HG02642 (cell line): ENCODE data around the gene MKX.

Experiments used
- ATAC-seq: cut with Tn5 transposase; IDR thresholded peaks from one replicate; pipeline ENCODE4 v1.9.1; 2021; ENCODE audit warnings: mild to moderate bottlenecking; ENCODE audit not compliant: unreplicated experiment, poor library complexity

The MKX gene

DNA sequence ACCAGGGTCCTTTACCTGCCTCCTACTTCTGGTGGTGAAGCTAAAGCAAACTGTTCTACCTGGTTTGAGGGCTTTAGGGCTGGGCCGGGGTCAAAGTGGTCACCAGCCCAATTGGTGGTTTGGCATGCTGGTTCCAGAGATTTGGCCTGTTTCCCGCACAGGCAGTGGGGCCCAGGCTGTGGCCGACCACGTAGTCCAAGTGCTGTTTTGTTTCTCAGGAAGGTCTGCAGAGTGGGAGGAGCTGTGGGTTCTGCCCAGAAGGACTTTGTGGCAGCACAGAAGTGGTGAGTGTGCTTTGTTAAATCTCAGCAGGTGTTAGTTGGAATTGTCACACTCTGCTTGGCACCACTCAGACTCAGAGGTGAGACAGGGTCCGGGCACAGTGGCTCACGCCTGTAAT lies 85.8 kb downstream of the MKX start:
- ATAC-seq: no peak

DNA sequence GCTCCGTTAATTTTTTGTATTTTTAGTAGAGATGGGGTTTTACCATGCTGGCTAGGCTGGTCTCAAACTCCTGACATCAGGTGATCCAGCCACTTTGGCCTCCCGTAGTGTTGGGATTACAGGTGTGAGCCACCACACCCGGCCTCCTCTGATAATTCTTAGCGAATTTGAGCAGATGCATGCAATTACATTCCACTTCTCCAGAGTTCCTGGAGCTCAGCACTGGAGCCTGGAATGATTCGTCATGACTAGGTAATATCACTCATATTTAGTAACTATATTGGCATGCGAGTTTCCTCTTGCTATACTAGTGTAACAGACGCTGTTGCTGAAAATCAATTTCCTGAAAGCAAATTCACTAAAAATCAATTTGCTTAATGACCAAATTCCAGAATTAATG lies 86.8 kb downstream of the MKX start:
- ATAC-seq: no peak

DNA sequence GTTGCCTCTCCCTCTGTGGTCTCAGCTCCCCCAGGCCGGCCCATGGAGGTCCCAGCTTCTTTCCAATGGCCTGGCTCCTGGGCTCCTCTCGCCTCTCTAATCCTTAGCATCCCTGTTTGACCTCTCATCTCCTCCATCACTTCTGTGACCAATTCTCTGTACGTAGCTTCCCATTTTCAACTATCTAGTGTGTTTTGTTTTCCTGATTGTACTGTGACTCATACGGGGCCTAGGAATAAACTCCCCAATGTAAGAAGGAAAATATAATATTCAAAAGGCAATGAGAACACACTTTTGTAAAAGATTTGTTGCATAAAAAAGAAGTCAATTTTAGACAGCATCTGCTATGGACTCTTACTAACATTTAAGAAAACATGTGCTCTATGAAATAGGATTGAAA lies 90.3 kb downstream of the MKX start:
- no peak for ATAC-seq

DNA sequence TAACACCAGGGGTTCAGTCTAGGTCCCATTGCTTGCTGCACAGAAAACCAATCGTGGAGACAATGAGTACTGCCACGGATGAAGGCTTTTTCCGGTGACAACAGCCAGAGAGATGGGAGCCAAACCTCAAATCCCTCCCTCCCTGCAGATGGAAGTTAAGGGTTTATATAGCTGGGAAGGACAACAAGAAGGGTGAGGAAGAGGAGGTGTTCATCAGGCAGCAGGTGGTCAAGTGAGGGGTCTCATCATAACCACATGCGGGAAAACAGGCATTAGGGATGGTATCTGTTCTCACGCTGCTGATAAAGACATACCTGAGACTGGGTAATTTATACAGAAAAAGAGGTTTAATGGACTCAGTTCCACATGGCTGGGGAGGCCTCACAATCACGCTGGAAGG lies 91.3 kb downstream of the MKX start:
- ATAC-seq: no peak

DNA sequence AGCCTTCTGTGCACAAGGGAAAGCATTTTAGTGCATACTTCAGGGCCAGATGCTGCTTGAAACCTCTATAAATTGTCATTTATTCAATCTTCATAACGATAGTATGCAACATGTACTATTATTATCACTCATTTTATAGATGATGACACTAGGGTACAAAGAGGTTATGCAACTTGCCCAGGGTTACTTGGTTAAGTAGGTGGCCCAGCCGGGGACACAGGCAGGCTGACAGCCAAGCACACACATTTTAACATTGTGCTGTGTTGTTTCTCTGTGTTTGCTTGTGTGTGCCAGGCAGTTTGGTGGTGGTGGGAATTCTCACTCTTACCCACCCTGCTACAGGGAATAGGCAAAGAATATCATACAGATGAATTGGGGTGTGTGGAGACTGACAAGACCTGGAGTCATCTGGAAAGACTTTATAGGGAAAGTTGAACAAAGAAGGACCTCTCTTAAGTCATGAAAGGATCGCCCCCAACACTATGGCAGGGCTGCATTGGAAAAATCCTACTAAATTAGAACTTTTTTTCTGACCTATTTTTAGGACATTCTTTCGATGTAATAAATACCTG lies 98.9 kb downstream of the MKX start:
- ATAC-seq: no peak

DNA sequence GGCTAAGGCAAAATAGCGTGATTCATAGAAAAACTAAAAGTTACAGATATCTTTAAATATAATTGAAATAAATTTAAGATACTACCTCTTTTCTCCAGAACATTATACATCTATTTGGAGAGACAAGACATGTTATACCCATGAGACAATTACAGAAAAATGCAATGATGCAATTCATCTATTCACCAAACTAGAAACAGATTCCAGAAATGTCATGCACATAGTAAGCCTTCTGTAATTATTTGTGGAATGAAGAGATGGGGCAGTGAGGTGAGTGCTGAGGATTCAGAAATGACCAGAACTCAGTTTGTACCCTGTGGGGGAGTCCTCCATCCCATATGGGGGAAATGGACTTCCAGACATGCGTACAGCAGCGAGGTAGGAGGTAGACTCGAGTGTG lies 99.4 kb downstream of the MKX start:
- ATAC-seq: no peak

DNA sequence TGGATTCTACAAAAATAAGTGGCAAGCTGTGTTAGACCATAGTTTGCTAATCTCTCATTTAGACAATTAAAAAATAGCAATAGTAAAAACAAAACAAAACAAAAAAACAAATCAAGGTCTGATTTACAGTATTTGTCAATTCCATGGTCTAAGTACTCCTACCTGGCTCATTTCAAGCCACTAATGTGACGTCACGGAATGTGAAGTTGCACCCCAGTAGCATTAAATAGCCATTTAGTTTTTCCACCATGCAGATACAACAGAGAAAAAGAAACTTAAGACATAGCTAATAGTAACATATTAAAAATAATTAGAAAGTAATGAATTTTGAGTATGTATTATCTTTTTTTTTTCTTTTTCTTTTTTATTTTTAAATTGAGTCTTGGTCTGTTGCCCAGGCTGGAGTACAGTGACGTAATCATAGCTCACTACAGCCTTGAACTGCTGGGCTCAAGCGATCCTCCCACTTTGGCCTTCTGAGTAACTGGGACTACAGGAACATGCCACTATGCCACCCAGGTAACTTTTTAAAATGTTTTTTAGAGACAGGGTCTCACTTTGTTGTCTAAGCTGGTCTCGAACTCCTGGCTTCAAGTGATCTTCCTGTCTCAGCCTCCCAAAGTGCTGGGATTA lies 101.2 kb downstream of the MKX start:
- no peak for ATAC-seq

DNA sequence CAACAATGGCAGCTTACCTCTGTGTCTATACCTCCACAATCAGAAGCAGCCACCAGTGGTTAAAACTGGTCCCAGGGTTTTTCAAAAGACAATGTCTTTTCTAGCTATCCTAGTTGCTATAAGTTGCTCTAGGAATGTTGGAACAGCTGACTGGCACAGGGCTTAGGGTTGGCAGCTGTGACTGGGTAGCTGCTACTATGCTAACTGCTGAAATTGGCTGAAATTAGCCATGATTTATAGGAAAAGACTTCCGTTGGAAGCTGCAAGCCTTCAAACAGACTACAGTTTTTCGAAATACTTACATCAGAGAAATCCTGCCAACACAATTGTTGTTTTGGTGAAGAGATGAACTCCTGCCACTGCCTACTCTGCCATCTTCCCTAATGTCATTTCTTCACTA lies 102.3 kb downstream of the MKX start:
- no peak for ATAC-seq

DNA sequence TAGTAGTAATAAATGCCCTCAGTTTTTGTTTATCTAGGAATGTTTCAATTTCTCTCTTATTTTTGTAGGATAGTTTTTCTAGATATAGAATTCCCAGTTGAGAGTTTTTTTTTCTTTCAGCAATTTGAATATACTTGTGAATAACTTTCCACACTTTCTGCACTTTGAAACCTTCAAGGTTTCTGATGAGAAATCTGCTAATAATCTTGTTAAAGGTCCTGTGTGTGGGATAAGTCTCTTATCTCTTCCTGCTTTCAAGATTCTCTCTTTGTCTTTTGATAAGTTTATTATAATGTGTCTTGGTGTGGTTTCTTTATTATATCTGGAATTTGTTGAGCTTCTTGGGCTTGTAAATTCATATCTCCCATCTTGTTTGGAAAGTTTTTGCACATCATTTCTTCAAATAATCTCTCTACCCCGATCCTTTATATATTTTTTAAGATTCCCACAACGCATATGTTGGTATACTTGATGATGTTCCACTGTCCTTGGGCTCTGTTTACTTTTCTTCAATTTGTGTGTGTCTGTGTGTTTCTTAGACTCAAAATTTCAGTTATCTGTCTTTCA lies 103.5 kb downstream of the MKX start:
- ATAC-seq: no peak

DNA sequence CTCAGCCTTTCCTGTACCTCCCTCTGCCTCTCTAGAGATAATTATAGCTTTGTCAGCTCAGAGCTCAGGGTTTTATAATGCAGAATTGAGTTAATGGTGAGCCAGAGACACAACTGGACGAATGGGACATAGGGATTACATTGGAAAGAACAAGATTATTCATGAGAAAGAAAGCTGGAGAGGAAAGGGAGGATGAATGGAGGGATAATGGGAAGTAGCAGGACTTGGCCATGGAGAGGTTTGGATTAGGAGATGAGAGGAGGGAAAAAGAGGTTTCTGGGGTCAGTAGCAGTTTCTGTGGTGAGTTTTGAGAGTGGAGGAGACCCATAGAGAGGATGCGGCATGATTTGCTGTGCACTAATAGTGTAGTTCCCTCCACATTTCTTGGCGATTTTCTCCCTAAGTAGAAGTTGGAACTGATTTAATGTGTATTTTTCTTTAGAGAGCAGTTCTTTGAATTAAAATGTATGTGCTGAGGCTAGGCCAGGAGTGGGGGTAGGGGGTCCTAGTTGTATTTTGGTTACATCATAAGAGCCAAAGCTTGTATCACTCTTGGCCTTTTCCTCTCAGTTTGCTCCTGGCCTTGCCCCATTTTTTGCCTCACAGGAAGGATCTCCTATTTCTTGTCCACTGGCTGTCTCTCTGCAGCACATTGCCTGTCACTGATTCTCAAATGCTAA lies 107.4 kb downstream of the MKX start:
- no peak for ATAC-seq

DNA sequence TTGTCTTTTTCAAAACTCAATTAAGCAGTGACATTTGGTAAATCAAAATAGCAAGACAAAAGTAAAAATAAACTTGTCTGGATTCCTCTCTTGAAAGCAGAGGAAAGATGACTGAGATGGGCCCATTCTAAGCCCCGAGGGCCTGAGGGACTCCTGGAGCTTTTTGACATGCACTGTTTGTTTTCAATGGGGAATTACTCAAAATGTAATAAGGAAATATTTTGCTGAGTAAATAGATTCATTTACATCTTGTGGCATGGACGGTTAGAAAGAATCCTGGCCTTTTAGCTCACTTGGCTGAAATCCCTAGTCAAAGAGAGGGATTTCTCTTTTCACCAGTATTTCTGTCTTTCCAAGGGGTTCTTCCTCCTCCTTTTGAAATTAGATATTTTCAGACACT lies 108.0 kb downstream of the MKX start:
- ATAC-seq: no peak

DNA sequence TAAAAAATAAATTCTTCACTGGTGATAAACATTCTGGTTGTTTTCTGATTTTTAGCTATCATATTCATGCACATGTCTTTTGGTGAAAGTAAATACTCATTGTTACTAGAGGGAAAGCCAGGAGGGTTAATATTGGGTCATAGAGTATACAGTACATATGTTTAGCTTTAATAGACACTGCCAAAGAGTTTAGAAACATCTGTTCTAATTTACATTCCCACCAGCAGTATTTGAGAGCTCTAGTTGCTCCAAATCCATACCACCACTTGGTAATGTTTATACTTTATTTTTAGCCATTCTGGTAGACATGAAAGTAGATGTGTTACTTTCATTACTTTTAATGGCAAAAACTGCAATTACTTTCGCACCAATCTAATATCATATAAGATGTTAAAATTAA lies 108.8 kb downstream of the MKX start:
- no peak for ATAC-seq

DNA sequence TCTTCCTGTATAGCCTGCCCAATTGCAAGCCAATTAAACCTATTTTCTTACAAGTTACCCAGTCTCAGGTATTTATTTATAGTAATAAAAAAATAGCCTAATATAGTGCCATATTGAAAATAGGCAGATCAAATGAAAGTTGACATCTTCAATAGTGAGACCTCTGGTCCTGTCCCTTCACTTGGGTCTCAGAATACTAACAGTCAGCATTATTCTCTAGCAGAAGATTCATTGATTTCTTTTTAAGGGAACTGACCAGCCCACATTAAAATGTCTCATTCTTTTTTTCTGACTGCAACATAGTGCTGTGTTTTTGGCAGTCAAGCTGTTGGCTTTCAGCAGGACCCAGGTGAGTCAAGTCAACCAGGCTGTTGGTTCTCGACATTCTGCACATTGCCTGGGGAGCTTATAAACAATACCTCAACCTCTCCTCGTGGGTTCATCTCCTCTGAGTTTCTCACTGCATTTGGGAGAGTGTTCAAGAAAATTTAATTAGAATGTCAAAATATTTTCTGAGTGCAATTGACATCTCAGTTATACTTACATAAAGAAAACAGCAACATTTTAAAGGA lies 109.8 kb downstream of the MKX start:
- no peak for ATAC-seq

DNA sequence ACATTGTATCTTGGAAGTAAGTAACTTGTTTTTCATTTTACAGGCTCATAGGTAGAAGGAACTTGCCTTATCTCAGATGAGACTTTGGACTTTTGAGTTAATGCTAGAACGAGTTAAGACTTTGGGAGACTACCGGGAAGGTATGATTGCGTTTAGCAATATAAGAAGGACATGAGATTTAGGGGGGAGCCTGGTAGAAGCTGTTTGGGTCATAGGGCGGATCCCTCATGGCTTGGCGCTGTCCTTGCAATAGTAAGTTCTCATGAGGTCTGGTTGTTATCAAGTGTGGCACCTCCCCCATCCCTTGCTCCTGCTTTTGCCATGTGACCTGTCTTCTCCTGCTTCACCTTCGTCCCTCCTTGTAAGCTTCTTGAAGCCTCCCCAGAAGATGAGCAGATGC lies 110.3 kb downstream of the MKX start:
- ATAC-seq: no peak

DNA sequence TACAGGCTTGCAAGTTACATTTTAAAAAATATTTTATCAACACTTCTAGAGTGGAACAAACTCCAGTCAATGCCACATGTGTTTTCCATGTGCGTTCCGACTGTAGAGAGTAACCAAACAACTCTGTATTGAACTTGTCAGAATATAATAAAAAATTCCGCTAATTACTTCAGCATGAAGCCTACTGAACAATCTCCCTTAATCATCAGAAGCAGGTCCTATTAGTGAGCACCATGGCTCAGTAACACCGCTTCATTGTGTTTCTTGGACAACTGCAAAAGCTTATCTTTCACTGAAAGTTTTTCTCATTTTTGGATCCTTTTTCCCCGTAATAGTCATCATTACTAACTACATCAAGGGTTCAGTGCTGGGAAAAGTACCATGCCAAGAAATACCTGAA lies 117.0 kb downstream of the MKX start:
- ATAC-seq: no peak

DNA sequence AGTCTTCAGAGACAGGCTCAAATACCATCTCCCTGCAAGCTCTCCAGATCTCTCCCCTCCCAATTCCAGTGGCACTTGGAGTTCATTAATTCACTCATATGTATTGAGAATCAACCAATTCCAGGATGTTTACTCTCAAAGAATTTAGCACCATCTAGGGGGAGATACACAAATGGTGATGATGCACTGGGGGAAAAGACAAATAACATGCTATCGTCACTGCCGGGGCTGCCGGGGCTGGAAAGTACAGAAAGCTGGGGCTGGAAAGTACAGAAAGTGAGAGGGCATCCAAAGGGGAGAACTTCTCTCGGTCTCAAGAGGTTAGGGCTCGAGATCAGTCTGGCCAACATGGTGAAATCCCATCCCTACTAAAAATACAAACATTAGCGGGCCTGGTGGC lies 118.7 kb downstream of the MKX start:
- no peak for ATAC-seq

DNA sequence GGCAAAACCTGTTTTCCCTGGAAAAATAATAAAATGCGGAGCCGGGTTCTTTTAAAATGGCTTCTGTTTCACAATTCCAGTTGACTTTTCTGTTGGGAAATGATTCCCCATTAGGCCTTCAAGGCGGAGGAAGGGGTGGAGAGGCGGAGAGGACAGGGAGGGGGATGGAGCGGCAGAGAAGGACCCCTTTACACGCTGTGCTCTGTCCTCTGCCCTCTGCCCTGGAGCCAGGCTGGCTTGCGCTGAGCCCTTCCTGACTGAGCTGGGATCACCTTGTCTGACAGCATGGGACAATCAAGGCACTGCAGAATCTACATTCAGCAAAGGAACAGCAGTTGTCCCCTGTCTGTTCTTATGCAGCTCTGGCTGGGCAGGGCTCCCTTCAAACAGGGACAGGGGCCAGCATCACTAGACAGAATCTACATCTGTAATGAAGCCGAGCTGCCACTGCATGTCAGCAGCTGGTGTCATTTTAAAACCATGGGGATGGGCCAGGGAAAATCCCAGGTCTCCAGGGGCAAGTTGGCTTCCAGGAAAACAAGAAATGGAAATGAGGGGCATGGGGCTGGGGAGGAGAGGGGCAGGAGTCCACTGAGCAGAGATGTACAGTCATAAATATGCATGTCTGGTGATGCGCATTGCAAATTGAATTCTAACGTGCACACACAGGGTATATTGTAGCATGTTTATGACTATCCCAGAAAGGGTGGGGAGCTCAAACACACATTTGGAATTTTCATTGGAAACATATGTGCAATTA lies 120.0 kb downstream of the MKX start:
- no peak for ATAC-seq

DNA sequence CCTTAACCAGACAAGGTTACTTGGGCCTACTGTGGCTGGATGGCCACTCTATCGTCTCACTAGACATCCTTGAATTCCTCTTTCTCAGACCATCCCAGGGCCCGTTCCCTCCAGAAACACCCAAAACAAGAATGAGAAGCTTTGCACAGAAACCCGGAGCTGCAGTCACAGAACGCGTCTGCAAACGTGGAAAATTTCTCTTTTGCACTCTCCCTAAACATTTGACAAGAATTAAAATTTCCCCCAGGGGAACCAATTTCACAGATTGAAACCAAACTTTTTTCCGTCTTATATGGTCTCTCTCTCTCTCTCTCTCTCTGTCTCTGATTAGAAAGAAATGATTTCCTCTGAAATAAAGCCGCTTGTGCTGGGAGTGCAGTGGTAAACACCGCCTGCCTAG lies 120.7 kb downstream of the MKX start:
- no peak for ATAC-seq
